ENCODE results near the gene NIBAN1. TPM values are rescaled to one million over a fixed set of nuclear protein-coding genes. Genes with fewer than 3 reads are reported as not detected.

The NIBAN1 gene
- total RNA-seq, 2 donors from 2014 or later, result 209 to 215 TPM

DNA sequence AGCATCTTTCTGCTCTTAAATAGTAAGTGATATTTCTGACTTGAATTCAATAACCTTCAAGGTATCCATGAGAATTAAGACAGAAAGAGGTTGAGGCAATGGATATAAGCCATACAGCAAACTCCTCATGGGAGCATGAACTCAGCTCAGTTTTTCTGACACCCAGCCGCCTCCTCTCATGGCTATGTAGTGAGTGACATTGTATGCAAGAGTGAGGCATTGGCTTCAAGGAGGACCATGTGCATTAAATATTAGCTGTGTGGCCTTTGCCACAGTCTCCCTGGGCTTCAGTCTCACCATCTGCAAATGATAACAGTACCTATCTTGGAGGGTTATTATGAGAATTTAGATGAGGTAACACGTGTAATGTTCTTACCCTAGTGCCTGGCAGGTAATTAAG is 23.4 kb downstream of the NIBAN1 start:
- DNase-seq (ENCODE audit: low spot score) (no peak), ATAC-seq (ENCODE audit: insufficient number of reproducible peaks, low FRiP score, low read depth) (no peak)
- Histone ChIP-seq H3K27ac (peak overlapping the region; percentile 64 to 76), H3K27me3 (replicated peaks; ENCODE audit: insufficient read depth) (no peaks in the 10 kb centered on the region), H3K36me3 (no peaks in the 10 kb centered on the region), H3K4me1 (ENCODE audit: control insufficient read depth in 1 of 2, low read depth in 2 of 2) (peaks cover 38 to 75% of the 10 kb centered on the region in 2 donors), H3K9me3 (no peaks in the 10 kb centered on the region), H3K4me3 (no peak overlapping the region)
- TF ChIP-seq CTCF (IDR thresholded peaks at IDR 0.05), result no peak

GRCh38 chr1:184950227-184950626 is 24.1 kb downstream of the NIBAN1 start:
- no peaks in the 10 kb centered on the region for H3K36me3 ChIP-seq
- DNase-seq (ENCODE audit: low spot score) (no peak), ATAC-seq (ENCODE audit: insufficient number of reproducible peaks, low FRiP score, low read depth) (no peak)
- H3K27ac ChIP-seq, result peak overlapping the region in 1 of 2 donors; percentile 64
- TF ChIP-seq CTCF (IDR thresholded peaks at IDR 0.05), result no peak
- no peaks in the 10 kb centered on the region for H3K27me3 ChIP-seq (replicated peaks; ENCODE audit: insufficient read depth)
- no peak overlapping the region for H3K4me3 ChIP-seq
- no peaks in the 10 kb centered on the region for H3K9me3 ChIP-seq
- peaks cover 43 to 75% of the 10 kb centered on the region in 2 donors for H3K4me1 ChIP-seq (ENCODE audit: control insufficient read depth in 1 of 2, low read depth in 2 of 2)

DNA sequence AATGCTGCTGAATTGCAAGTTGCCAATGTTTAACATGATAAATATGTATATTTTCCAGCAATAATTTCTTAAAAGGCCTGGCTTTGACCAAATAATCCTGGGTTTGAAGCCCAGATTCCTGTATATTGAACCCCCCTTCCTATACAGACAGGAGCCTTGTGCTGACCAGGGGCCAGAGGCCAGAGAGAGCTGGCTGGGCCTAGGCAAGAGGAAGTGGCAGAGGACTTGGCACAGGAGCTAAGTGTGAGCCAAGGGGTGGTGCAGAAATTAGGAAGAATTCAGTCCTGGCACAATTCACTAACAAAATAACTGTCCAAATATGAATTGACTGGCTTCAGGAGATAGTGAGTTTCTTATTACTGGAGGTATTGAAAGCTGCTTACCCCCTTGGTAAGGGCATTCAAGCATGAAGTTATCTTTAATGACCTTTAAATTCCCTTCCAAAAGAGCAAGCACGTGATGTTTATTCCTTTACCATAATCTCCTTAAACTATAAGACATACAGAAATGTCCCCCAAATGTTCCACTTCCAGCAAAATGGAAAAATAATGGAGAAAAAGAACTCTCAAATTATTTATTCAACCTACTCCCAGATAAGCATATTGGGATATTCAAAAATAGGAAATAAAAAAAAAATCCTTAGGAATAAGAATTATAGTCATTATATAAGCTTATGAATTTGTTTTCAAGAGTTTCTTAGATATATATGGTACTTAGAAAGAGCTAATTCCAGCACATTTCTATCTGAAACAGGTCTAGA is 26.6 kb downstream of the NIBAN1 start:
- Histone ChIP-seq H3K27ac (peak overlapping the region; percentile 66 to 86), H3K4me3 (no peak overlapping the region), H3K36me3 (no peaks in the 10 kb centered on the region), H3K9me3 (no peaks in the 10 kb centered on the region), H3K4me1 (ENCODE audit: control insufficient read depth in 1 of 2, low read depth in 2 of 2) (peaks cover 46 to 74% of the 10 kb centered on the region in 2 donors), H3K27me3 (replicated peaks; ENCODE audit: insufficient read depth) (no peaks in the 10 kb centered on the region)
- DNase-seq (ENCODE audit: low spot score) (no peak), ATAC-seq (ENCODE audit: insufficient number of reproducible peaks, low FRiP score, low read depth) (no peak)
- TF ChIP-seq CTCF (IDR thresholded peaks at IDR 0.05), result no peak

DNA sequence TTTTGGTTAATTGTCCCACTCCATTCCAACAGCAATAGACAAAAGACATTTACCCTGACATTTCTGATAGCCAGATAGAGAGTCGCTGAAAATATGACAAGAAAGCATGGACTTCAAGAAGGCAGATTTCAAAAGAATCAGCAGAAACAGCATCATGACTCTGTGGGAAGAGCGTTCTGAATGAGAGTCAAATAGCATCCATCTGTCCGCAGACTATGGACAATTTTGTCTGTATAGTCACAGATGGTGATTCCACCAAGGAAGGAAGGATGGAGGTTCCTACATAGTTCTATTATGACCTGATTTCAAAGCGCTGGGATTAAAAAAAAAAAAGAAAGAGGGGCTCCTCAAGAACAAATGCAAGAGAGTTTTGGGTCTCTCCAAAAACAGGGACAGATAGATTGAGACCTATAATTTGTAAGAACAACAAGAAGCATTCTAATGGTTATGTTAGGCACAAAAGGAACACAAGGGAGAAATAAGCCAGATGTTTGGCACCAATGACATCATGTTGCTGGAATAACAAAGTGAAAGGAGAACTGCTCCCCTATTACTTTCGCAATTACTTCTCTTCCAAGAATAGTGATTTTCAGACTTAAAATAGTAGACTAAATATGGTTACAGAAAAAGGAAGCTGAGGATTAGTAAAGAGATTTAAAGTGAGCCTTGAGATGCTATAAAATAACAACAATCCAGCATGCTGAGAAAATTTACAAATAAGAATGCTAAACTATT is 28.5 kb downstream of the NIBAN1 start:
- peak; percentile 85 for ATAC-seq (ENCODE audit: insufficient number of reproducible peaks, low FRiP score, low read depth)
- Histone ChIP-seq H3K36me3 (no peaks in the 10 kb centered on the region), H3K27me3 (replicated peaks; ENCODE audit: insufficient read depth) (no peaks in the 10 kb centered on the region), H3K4me1 (ENCODE audit: control insufficient read depth in 1 of 2, low read depth in 2 of 2) (peaks cover 45 to 73% of the 10 kb centered on the region in 2 donors), H3K9me3 (no peaks in the 10 kb centered on the region), H3K27ac (peak overlapping the region; percentile 66 to 86), H3K4me3 (peak overlapping the region; percentile 4)
- DNase-seq (ENCODE audit: low spot score), result no peak
- TF ChIP-seq CTCF (IDR thresholded peaks at IDR 0.05), result no peak

DNA sequence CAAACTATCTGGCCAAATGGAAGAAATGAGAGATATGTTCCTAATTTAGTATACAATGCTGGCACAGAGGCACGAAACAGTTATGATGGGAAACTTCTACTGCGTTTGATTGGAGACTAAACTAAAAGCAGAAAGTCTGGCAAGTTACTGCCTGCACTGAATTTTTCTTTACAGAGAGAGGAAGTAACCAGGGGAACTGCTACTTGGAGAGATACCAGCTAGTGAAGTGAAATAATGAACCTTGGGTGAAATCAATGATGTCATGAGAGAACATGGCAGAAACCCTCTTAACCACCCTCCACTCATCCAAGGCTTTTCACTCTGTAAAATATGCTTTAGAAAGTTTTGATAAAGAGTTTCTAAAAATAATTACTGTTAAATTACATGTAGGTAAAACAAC is 29.3 kb downstream of the NIBAN1 start:
- DNase-seq (ENCODE audit: low spot score), result no peak
- no peaks in the 10 kb centered on the region for H3K9me3 ChIP-seq
- H3K27me3 ChIP-seq (replicated peaks; ENCODE audit: insufficient read depth), result no peaks in the 10 kb centered on the region
- peak; percentile 73 for ATAC-seq (ENCODE audit: insufficient number of reproducible peaks, low FRiP score, low read depth)
- no peak overlapping the region for H3K4me3 ChIP-seq
- H3K27ac ChIP-seq, result peak overlapping the region; percentile 65 to 86
- H3K4me1 ChIP-seq (ENCODE audit: control insufficient read depth in 1 of 2, low read depth in 2 of 2), result peaks cover 45 to 74% of the 10 kb centered on the region in 2 donors
- no peaks in the 10 kb centered on the region for H3K36me3 ChIP-seq
- TF ChIP-seq CTCF (IDR thresholded peaks at IDR 0.05), result no peak

Data from thoracic aorta (tissue), 2 donors.